GM23248 (cell line): ENCODE measurements around the gene KRI1.

Experiments
- EZH2 ChIP-seq: fragments of 200-600 bp; sonication (generic); IDR thresholded peaks from 2 replicates; pipeline ENCODE4 v1.6.1; 2018; ENCODE audit warnings: antibody characterized with exemption, mild to moderate bottlenecking; ENCODE audit not compliant: insufficient read depth, poor library complexity, severe bottlenecking
- EZH2phosphoT487 ChIP-seq: fragments of 200-600 bp; sonication (generic); IDR thresholded peaks from 2 replicates; pipeline ENCODE4 v1.6.1; 2018; ENCODE audit warnings: antibody characterized with exemption, moderate library complexity, mild to moderate bottlenecking, low read depth; ENCODE audit not compliant: insufficient read depth

GRCh38 chr19:10568062-10568825 lies 2.4 kb upstream of the KRI1 start:
- TF ChIP-seq EZH2phosphoT487 (no peak), EZH2 (no peak)
